ENCODE measurements around the gene BAZ2B.

DNA sequence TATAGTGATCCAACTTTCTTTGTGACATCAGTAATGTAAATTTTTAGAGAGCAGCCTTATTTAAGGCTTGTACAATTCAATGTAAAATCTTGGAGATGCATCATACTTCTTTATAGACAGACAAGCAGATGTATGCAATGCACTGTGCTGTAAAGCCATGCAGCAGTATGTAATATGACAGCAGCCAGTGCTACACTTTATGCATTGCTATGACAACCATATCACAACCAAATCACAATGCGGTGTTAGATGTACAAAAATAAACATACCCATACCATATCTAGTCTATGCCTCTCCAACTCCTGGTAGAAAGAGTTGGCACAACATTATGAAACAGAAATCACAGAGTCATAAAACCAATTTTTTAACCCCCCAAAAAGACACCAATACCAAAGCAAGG is 219.5 kb downstream of the BAZ2B start:
- TF ChIP-seq, protein P1, sequence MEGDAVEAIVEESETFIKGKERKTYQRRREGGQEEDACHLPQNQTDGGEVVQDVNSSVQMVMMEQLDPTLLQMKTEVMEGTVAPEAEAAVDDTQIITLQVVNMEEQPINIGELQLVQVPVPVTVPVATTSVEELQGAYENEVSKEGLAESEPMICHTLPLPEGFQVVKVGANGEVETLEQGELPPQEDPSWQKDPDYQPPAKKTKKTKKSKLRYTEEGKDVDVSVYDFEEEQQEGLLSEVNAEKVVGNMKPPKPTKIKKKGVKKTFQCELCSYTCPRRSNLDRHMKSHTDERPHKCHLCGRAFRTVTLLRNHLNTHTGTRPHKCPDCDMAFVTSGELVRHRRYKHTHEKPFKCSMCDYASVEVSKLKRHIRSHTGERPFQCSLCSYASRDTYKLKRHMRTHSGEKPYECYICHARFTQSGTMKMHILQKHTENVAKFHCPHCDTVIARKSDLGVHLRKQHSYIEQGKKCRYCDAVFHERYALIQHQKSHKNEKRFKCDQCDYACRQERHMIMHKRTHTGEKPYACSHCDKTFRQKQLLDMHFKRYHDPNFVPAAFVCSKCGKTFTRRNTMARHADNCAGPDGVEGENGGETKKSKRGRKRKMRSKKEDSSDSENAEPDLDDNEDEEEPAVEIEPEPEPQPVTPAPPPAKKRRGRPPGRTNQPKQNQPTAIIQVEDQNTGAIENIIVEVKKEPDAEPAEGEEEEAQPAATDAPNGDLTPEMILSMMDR (IDR thresholded peaks at IDR 0.05), result no peak
- no peak for TF ChIP-seq POLR2A (IDR thresholded peaks at IDR 0.05)
